NOMO-1 treated with dmso at 0.1 percent for 144 hours (cell line): ENCODE measurements around the gene CACNB1.

Experiments
- DNase-seq: peaks from one replicate; lab custom pipeline; 2025; ENCODE audit not compliant: unreplicated experiment; lab: John Stamatoyannopoulos, UW

CACNB1 gene

DNA sequence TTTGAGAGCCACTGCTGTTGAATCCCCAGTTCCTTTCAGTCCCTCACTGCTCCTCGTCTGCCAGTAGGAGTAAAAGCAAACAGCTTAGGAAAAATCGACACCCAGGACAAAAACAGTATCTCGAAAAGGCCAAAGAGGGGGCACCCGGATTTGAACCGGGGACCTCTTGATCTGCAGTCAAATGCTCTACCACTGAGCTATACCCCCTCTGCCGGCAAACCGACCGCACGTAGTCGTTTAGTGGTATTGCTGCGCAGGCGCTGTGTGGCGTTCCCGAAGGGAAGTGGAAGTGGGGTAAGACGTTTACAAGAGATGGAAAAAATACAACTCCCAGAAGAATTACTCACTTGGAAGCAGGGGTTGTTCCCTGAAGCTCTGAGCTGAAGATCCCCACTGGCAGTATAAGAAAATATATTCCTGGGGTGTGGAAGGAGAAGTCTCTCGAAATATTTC, 43.8 kb downstream of the CACNB1 start:
- DNase-seq: peak; percentile 56

DNA sequence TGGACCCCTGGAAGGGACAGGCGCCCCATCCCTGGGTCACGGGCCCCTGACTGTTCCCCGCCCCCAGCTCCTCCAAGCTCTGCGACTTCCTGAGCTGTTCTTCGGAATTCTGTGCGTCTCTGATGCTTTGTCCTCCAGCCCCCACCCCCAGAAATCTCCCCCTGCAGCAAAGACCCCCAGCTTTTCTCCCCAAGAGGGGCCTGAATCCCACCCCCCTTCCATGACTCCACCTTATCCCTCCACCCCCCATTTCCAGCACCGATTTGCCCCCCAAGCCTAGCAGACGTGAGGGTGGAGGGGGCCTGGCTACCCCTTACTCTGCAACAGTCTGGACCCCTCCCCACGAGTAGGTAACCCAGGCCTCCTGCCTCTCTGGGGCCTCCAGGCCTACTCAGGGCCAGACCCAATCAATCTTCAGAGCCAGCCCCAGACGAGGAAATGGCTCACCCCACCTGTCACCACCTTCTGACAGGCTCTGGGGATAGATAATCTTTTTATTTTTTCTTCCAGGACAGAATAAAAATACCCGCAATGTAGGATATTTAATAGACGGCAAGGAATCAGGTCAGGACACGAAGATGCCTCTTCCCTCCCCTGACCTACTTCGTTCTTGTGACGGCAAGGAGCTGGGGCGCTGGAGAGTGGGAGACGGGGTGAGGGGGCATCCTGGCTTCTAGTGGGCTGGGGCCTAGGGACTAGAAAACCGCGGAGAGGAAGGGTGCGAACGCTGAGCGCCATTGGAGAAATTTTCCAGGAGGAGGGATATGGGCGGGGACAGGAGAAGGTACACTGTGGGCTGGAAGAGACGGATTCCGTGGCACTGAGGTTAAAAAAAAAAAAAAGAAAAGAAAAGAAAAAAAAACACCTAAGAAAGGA, 45.3 kb downstream of the CACNB1 start:
- no peak for DNase-seq

DNA sequence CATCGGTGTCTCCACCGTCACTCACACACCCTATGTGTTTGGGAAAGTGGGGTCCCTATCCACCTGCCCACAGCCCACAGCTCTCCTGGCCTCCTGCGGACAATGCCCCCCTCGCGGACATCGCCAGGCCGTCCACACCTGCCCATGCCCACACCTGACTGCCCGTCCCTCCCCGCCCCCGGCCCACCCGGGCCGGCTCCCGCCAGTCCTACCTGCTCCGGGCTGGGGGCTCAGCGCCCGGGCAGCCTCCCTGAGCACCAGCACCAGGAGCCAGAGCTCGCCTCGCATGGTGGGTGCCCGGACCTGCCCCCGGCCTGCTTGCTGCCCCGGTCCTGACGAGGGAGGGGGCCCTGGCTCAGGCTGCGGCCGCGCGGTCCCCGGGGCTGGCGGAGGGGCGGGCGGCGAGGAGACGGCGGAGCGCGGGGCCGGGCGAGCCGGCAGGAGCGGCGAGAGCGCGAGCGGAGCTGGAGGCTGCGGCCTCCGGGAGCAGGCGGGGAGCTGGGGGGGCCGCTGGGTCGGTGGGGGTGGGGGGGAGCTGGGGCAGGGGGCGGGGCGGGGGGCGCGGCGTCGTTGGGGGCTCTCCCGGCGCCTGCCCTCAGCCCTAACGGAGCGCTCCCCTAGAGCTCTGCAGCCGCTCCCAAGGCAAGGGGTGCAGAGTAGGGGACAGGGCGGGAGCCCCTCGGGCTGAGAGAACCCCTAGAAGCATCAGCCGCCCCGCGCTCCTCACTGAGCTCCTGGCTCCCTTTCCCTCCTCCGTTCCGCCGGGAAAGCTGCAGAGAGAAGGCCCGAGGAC, 46.1 kb downstream of the CACNB1 start, which contains the start of gene PLXDC1:
PLXDC1 (minus strand) TSS at position 488 of the 793 bp plus-strand sequence; CDS start at position 288, 200 bp downstream.
- DNase-seq: no peak

DNA sequence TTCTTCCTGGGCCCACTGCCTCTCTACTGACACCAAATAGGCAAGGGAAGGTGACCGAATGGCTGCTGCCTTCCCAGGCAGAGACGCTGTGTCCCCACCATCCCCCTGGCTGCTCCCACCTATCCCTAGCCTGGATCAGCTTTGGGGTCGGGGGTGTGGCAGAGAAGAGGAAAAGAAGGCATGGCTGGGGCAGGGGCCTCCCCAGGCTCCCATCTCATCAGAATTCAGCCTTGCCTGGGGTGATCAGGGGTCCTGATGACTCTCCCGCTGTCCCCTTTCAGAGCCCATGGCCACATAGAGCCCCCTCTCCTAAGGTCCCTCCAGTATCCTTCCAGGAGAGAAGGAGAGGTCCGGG, 46.7 kb downstream of the CACNB1 start:
- DNase-seq: no peak

DNA sequence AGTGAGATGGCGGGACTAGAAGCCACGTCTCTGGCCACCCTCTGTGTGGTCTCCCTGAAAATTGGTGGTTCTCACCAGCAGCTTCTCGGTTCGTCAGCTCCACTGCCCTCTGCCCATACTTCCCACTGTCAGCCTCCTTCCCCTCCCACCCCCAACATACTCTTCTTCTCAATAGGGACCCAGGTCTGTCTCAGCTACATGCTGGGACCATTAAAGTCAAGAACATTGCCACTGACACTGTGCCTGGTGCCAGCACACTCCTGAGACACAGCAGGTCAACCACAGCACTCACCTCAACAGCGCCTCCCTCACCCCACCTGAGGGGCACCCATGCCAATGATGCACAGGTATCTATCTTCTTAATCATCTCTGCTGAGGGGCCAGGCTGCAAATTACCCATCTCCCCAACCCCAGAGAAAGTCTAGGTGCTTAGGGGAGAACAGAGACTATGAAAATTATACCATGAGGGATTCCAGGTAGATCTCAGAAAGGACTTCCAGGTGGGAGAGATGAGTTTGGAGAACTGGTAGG, 47.3 kb downstream of the CACNB1 start:
- DNase-seq: no peak

DNA sequence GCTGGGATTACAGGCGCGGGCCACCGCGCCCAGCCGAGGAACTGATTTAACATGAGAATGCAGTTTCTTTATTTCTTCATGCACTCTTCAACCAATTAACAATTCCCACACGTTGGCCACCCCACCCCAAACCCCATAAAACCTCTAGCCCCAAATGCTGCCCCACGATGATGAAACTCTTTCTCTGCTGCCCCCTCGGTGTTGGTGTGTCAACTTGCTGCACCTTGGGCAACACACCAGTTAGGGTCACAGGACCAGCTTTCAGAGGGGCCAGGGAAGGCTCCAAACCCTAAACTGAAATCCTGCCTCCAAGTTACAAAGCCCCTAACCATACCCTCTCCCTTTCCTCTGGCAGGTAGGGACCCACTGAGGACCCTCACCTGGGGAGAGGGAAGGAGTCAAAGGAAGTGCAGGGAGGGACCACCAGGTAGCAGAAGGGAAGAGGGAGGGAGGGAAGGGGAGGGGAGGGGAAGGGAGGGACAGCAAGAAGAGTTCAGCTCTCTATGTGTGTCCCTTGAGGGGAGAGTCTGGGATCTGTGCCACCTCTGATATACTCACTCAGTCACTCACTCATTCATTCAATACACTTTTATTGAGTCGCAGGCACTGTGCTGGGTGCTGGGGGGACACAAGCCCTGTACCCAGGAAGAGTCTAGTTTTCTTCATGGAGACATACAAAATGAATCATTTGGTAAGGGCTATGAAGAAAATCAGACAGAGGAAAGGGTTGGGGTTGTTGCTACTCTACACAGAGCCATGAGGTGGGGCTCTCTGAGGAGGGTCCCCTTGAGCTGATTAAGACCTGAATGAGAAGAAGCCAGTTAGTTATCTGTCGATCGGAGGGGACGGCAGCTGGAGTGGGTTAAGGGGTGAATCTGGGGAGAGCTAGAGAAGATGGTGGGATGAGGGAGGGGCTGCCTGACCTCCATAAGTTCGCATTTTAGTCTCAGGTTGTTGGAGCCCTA, 50.0 kb downstream of the CACNB1 start:
- DNase-seq: peak; percentile 55

DNA sequence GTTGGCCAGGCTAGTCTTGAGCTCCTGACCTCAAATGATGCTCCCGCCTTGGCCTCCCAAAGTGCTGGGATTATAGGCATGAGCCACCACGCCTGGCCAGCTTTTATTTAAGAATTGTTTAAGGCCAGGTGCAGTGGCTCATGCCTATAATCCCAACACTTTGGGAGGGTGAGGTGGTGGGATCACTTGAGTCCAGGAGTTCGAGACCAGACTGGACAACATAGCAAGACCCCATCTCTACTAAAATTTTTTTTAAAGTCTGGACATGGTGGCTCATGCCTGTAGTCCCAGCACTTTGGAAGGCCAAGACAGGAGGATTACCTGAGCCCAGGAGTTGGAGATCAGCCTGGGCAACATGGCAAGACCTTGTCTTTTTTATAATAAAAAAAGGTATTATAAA, 51.2 kb downstream of the CACNB1 start:
- no peak for DNase-seq

DNA sequence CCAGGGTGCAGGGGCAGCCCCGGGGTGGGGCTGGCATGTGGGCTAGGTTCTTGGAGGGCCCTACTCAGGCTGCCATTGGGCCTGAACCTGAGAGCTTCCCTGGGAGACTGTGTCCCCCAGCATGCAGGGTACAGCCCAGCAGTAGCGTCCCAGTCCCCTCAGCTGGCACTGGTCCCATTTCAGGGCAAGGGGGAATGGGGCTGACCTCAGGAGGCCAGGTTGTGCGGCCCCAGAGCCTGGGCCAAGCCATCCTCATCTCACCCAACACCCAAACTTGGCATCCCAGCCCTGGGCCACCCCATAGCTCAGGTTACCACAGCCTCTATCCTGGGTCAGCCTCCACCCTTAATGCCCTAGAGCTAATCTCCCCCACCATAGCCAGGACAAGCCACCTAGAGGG, 52.3 kb downstream of the CACNB1 start:
- DNase-seq: no peak

DNA sequence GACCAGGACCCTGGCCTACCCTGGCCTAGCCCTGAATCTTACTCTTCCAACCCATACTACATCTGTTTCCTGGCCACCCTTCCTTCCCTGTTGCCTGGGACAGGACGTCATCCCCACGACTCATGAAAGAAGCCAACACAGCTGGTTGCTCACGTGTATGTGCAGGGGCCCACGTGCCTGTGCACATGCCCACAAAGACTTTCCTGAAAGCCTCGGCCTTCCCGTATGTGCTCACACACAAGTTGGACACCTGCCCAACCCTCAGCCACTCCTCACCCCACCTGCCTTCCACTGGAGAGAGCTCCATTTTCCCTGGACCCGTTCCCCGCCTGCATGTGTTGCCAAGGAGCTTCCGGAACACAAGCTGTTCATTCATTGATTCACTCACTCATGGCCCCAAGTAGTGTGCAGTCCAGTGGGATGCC, 53.0 kb downstream of the CACNB1 start:
- no peak for DNase-seq

DNA sequence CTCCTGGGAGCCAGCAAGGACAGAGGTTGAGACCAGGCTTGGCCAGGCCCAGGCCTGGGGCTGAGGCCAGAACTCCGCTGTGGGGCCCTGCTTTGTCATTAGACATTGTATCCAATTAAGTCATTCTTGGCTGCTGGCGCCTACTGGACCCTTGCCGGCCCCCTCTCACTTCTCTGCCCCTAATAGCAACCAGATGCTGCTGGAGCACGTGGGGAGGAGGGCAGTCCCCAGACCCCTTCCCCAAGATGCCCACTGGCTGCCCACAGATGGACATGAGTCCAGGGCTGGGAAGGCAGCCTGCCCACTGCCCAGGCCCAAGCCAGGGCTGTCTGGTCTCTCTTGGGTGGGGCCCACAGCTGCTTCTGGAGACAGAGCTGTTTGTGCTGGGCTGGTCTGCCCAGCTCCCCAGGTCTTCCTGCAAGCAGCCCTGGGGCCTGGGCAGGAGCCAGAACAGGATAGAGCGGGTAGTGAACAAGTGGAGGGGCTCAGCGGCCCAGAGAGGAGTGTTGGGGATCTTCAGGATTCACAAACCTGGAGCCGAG, 53.8 kb downstream of the CACNB1 start:
- no peak for DNase-seq

DNA sequence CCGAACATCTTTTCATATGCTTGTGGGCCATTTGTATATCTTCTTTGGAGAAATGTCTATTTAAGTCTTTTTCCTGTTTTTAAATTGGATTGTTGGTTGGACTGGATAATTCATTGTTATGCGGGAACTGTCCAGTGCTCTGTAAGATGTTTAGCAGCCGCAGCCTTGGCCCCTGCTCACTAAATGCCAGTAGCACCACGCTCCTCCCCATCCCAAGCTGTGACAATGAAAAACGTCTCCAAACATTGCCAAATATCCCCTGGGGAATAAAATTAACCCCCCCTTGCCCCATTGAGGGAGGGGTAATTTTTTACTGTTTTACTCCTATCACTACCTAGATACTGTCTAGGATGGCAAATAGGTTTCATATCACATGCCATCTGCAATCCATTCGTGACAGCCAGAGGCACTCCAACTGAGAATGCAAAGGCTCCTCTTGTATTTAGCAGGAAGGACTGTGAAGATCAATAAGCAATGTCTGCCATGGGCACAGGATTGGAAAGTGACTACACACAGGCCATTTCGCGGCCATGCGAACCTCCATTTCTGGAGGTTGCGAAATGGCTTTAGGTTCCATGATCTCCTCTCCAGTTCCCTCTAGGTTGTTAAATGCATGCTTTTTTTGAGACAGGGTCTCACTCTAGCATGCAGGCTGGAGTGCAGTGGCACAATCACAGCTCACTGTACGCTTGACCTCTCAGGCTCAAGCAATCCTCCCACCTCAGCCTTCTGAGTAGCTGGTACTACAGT, 55.4 kb downstream of the CACNB1 start:
- no peak for DNase-seq

DNA sequence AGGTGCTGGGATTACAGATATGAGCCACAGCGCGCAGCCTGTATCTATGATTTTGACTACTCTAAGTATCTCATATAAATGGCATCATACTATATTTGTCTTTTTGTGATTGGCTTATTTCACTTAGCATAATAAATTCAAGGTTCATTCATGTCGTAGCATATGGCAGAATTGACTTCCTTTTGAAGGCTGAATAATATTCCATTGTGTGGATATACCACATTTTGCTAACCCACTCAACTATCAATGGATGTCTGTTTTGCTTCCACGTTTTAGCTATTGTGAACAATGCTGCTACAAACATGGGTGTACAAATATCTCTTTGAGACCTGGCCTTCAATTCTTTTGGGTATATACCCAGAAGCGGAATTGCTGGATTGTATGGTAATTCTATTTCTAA, 56.2 kb downstream of the CACNB1 start:
- DNase-seq: no peak

DNA sequence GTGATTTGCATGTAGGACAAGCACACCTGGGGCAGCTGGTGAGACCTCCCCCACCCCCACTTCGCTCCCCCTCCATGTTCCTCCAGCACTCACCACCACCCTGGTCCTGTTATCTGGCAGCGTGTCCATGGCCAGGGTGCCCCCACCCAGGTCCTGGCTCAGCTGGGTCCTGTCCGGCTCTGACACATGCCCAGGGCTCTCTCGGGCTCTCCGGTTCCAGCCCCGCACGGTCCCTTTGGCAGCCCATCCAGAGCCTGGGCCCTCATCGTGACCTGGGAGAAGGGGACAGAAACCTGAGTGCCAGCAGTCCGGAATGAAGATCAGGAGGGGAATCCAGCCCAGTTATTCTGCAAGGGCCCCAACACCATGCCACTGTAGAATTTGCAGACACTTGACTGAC, 57.9 kb downstream of the CACNB1 start:
- no peak for DNase-seq

DNA sequence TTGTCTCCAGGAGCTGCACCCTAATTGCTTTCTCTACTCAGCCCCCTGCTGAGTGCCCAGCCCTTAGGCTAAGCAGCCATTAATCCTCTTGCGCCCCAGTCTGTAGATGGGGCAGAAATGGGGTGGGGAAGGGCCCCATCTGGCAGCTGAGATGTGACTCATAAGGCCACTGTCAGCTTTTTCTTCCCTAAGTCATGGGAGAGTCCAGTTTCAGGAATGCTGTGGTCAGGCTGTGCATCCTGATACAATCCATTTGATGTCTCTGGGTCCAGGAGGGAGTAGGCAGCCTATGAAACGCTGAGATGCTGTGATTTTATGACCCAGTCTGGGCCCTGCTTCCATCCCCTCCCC, 58.3 kb downstream of the CACNB1 start:
- no peak for DNase-seq

DNA sequence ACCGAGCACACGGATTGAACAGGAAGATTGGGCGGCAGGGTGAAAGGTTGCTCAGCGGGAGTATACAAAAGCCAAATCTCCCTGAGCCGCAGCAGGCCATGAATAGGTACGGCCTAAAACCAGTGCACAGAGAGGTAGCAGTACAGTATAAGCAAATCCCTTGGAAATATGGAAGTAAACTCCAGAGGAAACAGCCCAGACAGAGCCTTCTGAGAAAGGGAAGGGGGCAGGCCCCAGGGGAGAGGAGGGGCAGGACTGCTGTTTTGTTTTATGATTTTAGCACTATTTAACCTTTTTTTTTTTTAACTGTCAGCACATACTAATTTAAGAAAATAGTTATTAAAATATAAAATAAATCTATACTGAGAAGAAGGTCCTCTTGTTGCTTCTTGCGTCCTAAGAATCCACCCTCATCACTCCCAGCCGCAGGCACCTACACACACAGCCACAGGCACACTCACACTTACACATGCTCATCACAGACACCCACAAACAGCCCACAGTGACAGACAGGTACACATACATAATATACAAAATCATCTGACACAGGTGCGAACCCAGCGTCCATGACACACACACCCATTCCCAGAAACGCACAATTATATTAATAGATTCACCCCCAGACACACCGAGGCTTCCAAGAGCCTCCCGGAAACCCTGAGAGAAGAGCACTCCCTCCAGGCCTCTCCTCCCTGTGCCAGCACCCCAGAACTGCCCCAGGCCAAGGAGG, 58.9 kb downstream of the CACNB1 start:
- DNase-seq: no peak

DNA sequence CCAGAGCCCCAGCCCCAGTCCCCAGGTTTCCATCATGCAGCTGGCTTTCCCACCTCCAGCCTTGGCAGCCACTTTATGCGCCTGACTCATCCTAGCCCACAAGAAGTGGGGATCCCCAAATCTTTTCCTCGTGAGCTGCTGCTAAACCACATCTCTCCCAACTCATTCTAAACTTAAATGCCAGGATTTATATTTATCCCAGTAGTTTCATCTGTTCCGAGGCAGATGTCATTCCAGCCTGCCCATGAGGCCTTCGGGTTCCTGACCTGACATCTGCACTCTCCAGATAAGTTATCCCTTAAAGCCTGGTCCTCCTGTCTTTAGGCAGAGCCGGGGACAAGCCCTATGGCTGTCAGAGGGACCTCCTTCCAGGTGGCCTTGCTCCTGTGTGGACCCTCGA, 62.6 kb downstream of the CACNB1 start:
- DNase-seq: no peak

DNA sequence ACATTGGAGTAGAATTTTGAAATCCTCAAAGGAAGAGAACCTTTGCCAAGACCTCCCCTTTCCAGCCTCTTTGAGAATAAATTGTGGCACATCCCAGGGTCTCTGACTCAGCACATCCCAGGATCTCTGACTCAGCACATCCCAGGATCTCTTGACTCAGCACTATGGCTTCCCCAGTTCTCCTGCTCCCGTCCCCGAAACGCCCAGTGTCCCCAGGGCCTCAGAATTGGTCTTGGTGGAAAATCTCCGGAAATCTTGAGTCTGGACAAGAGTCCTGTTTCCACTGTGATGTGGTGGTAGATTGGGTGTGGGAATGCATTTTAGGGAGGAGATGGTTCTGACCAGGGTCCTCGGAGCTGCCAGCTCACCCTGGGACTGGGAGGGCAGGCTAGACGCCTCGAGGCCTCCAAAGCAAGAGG, 65.3 kb downstream of the CACNB1 start:
- DNase-seq: no peak

DNA sequence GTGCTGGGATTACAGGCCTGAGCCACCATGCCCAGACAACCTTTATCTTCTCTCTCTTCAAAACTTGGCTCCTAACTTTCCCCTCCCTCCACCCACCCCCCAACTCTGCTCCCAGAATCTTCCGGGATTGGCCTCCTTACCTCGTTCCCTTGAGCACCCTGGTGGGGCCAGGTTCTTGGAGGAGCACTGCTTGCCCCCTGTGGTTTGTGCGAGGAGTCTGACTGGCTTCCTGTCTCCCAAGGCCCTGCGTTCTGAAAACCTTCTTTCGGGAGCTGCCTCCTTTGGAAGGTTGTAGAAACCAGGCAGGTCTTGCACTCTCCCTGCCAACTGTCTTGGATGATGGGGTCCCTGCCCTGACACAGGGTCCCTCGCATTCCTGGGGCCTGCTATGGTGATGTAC, 65.9 kb downstream of the CACNB1 start:
- no peak for DNase-seq

DNA sequence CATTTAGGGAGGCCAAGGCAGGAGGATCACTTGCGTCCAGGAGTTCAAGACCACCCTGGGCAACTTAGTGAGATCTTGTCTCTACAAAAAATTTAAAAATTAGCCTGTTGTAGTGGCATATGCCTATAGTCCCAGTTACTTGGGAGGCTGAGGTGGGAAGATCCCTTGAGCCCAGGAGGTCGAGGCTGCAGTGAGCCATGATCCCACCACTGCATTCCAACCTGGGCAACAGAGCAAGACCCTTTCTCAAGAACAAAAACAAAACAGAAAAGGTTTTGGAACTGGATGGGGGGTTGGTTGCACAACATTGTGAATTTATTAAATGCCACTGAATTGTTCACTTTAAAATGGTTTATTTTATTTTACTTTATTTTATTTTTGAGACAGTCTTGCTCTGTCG, 67.3 kb downstream of the CACNB1 start:
- DNase-seq: no peak
